PC-9 (cell line): ENCODE measurements around the gene PLXNC1.

Experiments used
- EZH2 ChIP-seq: fragments of 200-600 bp; sonication (generic); IDR thresholded peaks from 2 replicates; pipeline ENCODE4 v1.8.0; 2017; ENCODE audit warnings: antibody characterized with exemption, low read depth
- TF ChIP-seq, protein P1 (sequence below): fragments of 200-600 bp; sonication (generic); conservative IDR thresholded peaks from 2 replicates; pipeline ENCODE4 v1.6.1; 2017; ENCODE audit warnings: mixed run types, antibody characterized with exemption, mild to moderate bottlenecking, moderate library complexity

DNA sequence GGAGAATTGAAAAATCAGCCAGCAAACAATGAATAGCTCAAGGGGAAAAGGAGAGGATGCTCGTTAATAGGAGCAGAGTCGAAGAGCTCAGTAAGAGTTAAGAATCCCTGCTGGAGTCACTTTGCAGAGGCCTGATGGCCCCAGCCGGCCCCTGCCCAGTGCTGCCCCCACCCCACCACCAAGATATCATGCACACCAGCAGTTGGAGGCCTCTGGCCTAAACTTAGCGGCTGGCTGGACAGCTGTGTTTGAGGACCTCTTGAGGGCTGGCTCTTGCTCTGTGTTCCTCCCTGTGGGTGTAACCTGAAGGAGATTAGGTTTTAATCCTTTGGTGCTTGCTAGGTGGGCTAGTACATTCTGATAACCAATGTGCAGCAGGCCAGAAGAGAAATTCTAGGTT lies 142.0 kb downstream of the PLXNC1 start:
- TF ChIP-seq, protein P1, sequence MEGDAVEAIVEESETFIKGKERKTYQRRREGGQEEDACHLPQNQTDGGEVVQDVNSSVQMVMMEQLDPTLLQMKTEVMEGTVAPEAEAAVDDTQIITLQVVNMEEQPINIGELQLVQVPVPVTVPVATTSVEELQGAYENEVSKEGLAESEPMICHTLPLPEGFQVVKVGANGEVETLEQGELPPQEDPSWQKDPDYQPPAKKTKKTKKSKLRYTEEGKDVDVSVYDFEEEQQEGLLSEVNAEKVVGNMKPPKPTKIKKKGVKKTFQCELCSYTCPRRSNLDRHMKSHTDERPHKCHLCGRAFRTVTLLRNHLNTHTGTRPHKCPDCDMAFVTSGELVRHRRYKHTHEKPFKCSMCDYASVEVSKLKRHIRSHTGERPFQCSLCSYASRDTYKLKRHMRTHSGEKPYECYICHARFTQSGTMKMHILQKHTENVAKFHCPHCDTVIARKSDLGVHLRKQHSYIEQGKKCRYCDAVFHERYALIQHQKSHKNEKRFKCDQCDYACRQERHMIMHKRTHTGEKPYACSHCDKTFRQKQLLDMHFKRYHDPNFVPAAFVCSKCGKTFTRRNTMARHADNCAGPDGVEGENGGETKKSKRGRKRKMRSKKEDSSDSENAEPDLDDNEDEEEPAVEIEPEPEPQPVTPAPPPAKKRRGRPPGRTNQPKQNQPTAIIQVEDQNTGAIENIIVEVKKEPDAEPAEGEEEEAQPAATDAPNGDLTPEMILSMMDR: no peak
- TF ChIP-seq EZH2: no peak
